H9 (cell line): ENCODE measurements around the gene P2RY8. TPM values are rescaled to one million over a fixed set of nuclear protein-coding genes. Genes with fewer than 3 reads are reported as not detected.

Experiments
- DNase-seq: peaks from one replicate; pipeline ENCODE4 v3.0.0-alpha.2; 2017
- H2AFZ ChIP-seq: one replicate; pipeline ENCODE4 v1.6.1; 2013; ENCODE audit warnings: mild to moderate bottlenecking, low read length, control low read depth, moderate library complexity
- H2AK5ac ChIP-seq: 2 replicates; pipeline ENCODE4 v1.6.1; 2013; ENCODE audit warnings: low read length, control low read depth, mixed read lengths; ENCODE audit not compliant: insufficient read length
- H2BK120ac ChIP-seq: one replicate; pipeline ENCODE4 v1.6.1; 2013; ENCODE audit warnings: low read depth, mild to moderate bottlenecking, low read length, control low read depth, inconsistent platforms; ENCODE audit not compliant: poor library complexity, severe bottlenecking
- H2BK12ac ChIP-seq: 2 replicates; pipeline ENCODE4 v1.6.1; 2013; ENCODE audit warnings: low read length, control low read depth, mixed read lengths, low read depth; ENCODE audit not compliant: insufficient read length
- H2BK15ac ChIP-seq: 2 replicates; pipeline ENCODE4 v1.6.1; 2013; ENCODE audit warnings: low read depth, low read length, control low read depth
- H2BK20ac ChIP-seq: one replicate; pipeline ENCODE4 v1.6.1; 2013; ENCODE audit warnings: low read depth, mild to moderate bottlenecking, low read length, control low read depth, inconsistent platforms; ENCODE audit not compliant: poor library complexity, severe bottlenecking
- H2BK5ac ChIP-seq: 2 replicates; pipeline ENCODE4 v1.6.1; 2013; ENCODE audit warnings: low read length, control low read depth, mixed read lengths; ENCODE audit not compliant: insufficient read length
- H3K14ac ChIP-seq: 2 replicates; pipeline ENCODE4 v1.6.1; 2013; ENCODE audit warnings: low read length, control low read depth; ENCODE audit not compliant: insufficient read depth
- H3K18ac ChIP-seq: 2 replicates; pipeline ENCODE4 v1.6.1; 2013; ENCODE audit warnings: low read depth, mild to moderate bottlenecking, mixed read lengths, low read length, control low read depth; ENCODE audit not compliant: insufficient read length
- H3K23ac ChIP-seq: 2 replicates; pipeline ENCODE4 v1.6.1; 2013; ENCODE audit warnings: low read length, control low read depth, mixed read lengths, low read depth; ENCODE audit not compliant: insufficient read length
- H3K23me2 ChIP-seq: 2 replicates; pipeline ENCODE4 v1.6.1; 2013; ENCODE audit warnings: low read depth, mild to moderate bottlenecking, mixed read lengths, low read length, control low read depth; ENCODE audit not compliant: insufficient read length, poor library complexity, severe bottlenecking
- H3K27ac ChIP-seq: 2 replicates; pipeline ENCODE4 v1.5.1; 2013; ENCODE audit warnings: low read length, control low read depth, mixed read lengths, low read depth; ENCODE audit not compliant: insufficient read length
- H3K27me3 ChIP-seq: 2 replicates; pipeline ENCODE4 v1.6.1; 2013; ENCODE audit warnings: low read length, control low read depth, inconsistent platforms; ENCODE audit not compliant: insufficient read depth
- H3K4ac ChIP-seq: 2 replicates; pipeline ENCODE4 v1.6.1; 2013; ENCODE audit warnings: low read depth, mild to moderate bottlenecking, control low read depth, inconsistent platforms, low read length, moderate library complexity
- H3K4me1 ChIP-seq: 2 replicates; pipeline ENCODE4 v1.6.1; 2013; ENCODE audit warnings: low read length, control low read depth, inconsistent platforms; ENCODE audit not compliant: insufficient read depth
- H3K4me2 ChIP-seq: 2 replicates; pipeline ENCODE4 v1.6.1; 2013; ENCODE audit warnings: low read length, control low read depth, mixed read lengths; ENCODE audit not compliant: insufficient read length, insufficient read depth
- H3K56ac ChIP-seq: 2 replicates; pipeline ENCODE4 v1.6.1; 2013; ENCODE audit warnings: low read depth, mild to moderate bottlenecking, mixed read lengths, low read length, control low read depth; ENCODE audit not compliant: insufficient read length
- H3K79me1 ChIP-seq: 2 replicates; pipeline ENCODE4 v1.6.1; 2013; ENCODE audit warnings: low read depth, mild to moderate bottlenecking, moderate library complexity, low read length, control low read depth, inconsistent platforms; ENCODE audit not compliant: insufficient read depth, poor library complexity, severe bottlenecking
- H3K79me2 ChIP-seq: 2 replicates; pipeline ENCODE4 v1.6.1; 2013; ENCODE audit warnings: low read length, control low read depth, inconsistent platforms; ENCODE audit not compliant: insufficient read depth
- H3K9ac ChIP-seq: 2 replicates; pipeline ENCODE4 v1.6.1; 2013; ENCODE audit warnings: low read length, control low read depth, mixed read lengths; ENCODE audit not compliant: insufficient read length; ENCODE audit errors: extremely low read depth
- H3K9me3 ChIP-seq: one replicate; pipeline ENCODE4 v1.6.1; 2013; ENCODE audit warnings: low read depth, low read length, inconsistent platforms; ENCODE audit not compliant: control insufficient read depth
- H3T11ph ChIP-seq: one replicate; pipeline ENCODE4 v1.6.1; 2013; ENCODE audit warnings: mild to moderate bottlenecking, low read length, control low read depth, inconsistent platforms
- H4K20me1 ChIP-seq: one replicate; pipeline ENCODE4 v1.6.1; 2013; ENCODE audit not compliant: control insufficient read depth, insufficient read length, insufficient read depth
- H4K5ac ChIP-seq: 2 replicates; pipeline ENCODE4 v1.6.1; 2013; ENCODE audit warnings: low read depth, mild to moderate bottlenecking, mixed read lengths, low read length, control low read depth; ENCODE audit not compliant: insufficient read length
- H4K8ac ChIP-seq: replicated peaks from 2 replicates; pipeline ENCODE4 v1.6.1; 2013; ENCODE audit warnings: low read length, control low read depth, mixed read lengths, low read depth; ENCODE audit not compliant: insufficient read length
- H4K91ac ChIP-seq: 2 replicates; pipeline ENCODE4 v1.6.1; 2013; ENCODE audit warnings: low read depth, mild to moderate bottlenecking, moderate library complexity, mixed read lengths, low read length, control low read depth; ENCODE audit not compliant: insufficient read length
- H3K27ac Mint-ChIP-seq, 3 experiments: 2 replicates in 2 of 3; 3 replicates in 1 of 3; pipeline ENCODE4 v1.8.0; 2020 to 2021; ENCODE audit warnings: mixed read lengths in 3 of 3, mild to moderate bottlenecking in 1 of 3, moderate library complexity in 1 of 3
- H3K27me3 Mint-ChIP-seq: 2 replicates; pipeline ENCODE4 v1.8.0; 2021; ENCODE audit warnings: low read depth, mild to moderate bottlenecking, moderate library complexity, mixed read lengths
- H3K36me3 Mint-ChIP-seq, 3 experiments: 2 replicates in 2 of 3; 3 replicates in 1 of 3; pipeline ENCODE4 v1.8.0; 2020 to 2021; ENCODE audit warnings: low read depth in 3 of 3, mixed read lengths in 3 of 3; ENCODE audit not compliant: insufficient read depth in 1 of 3
- H3K4me1 Mint-ChIP-seq, 2 experiments: 2 replicates each; pipeline ENCODE4 v1.8.0; 2020; ENCODE audit warnings: mixed read lengths in 2 of 2
- H3K4me3 Mint-ChIP-seq, 2 experiments: 2 replicates in 1 of 2; 3 replicates in 1 of 2; pipeline ENCODE4 v1.8.0; 2020 to 2021; ENCODE audit warnings: mild to moderate bottlenecking in 2 of 2, mixed read lengths in 2 of 2, moderate library complexity in 1 of 2
- H3K9me3 Mint-ChIP-seq, 2 experiments: 2 replicates in 1 of 2; 3 replicates in 1 of 2; pipeline ENCODE4 v1.8.0; 2020; ENCODE audit warnings: mild to moderate bottlenecking in 2 of 2, mixed read lengths in 2 of 2, moderate library complexity in 1 of 2
- CTCF ChIP-seq: fragments of 200-600 bp; sonication (generic); conservative IDR thresholded peaks from 3 replicates; pipeline ENCODE4 v1.8.0; 2021; ENCODE audit warnings: antibody characterized with exemption, mild to moderate bottlenecking
- WGBS: extraction: QIAGEN DNeasy Blood & Tissue Kit; methylation state at CpG from one replicate; pipeline ENCODE4 v1.1.7; 2013; ENCODE audit warnings: missing lambda C conversion rate, low lambda C conversion rate, mixed read lengths; ENCODE audit not compliant: insufficient read length; ENCODE audit errors: extremely low coverage; 5-methylcytosine and 5-hydroxymethylcytosine counted together
- total RNA-seq: library from RNA; stranded (reverse); gene quantifications from 2 replicates; pipeline ENCODE4 v1.2.1, GENCODE V29; 2021

The P2RY8 gene
- total RNA-seq, 1 experiment from 2014 or later: not detected

DNA sequence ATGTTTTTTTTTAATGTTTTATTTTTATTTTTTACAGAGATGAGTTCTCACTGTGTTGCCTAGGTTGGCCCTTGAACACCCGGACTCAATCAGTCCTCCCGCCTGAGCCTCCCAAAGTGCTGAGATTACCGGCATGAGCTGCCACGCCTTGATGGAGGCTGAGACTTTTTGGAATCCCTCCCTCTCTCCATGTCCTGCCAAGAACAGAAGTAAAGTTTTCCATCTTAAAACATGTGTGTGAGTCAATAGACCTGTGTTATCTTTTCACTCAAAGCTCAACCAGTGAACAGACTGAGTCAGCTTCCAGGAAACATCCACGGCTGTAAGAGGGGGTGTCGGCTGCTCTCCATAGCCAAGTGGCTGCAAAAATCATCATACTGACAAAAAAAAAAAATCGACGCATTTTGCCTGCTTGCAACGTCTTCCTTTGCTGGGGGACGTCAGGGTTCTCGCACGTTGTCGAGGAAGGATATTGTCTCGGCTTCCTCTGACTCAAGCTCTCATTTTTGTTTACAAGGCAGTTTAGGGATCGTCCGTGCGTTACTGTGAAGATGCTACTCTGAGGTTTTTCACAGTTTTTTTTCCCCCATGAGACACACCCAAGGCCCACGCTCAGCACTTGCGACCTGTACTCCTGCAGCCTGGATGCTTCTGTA, 74.3 kb downstream of the P2RY8 start:
- Histone ChIP-seq H2AK5ac (no peak overlapping the region), H3K9me3 (no peaks in the 10 kb centered on the region), H2BK15ac (no peak overlapping the region), H3K18ac (no peak overlapping the region), H4K8ac (no peak overlapping the region), H3K9ac (no peak overlapping the region), H3K79me1 (no peaks in the 10 kb centered on the region), H3T11ph (no peak overlapping the region), H2BK120ac (no peak overlapping the region), H3K23ac (no peak overlapping the region), H2BK20ac (no peak overlapping the region), H3K79me2 (no peaks in the 10 kb centered on the region), H2BK12ac (no peak overlapping the region), H4K20me1 (no peaks in the 10 kb centered on the region), H2AFZ (no peak overlapping the region), H3K23me2 (no peaks in the 10 kb centered on the region), H3K56ac (no peak overlapping the region), H4K5ac (no peak overlapping the region), H3K27ac (no peak overlapping the region), H3K4ac (no peak overlapping the region), H2BK5ac (no peak overlapping the region), H3K27me3 (no peaks in the 10 kb centered on the region; the same call in 1 of the 2 replicates), H3K4me1 (no peaks in the 10 kb centered on the region), H3K14ac (no peak overlapping the region), H3K4me2 (no peak overlapping the region), H4K91ac (no peak overlapping the region)
- H3K27me3 Mint-ChIP-seq: peaks cover 8% of the 10 kb centered on the region
- no peak overlapping the region for H3K27ac Mint-ChIP-seq
- DNase-seq: no peak
- H3K4me1 Mint-ChIP-seq: peaks cover 6% of the 10 kb centered on the region in 2 experiments
- WGBS: no CpG with 5 or more reads among the region's 19 CpGs
- H3K4me3 Mint-ChIP-seq: no peak overlapping the region
- H3K9me3 Mint-ChIP-seq: no peaks in the 10 kb centered on the region; a peak in 1 of 5 replicates
- TF ChIP-seq CTCF: no peak
- no peaks in the 10 kb centered on the region for H3K36me3 Mint-ChIP-seq
